ENCODE data around the gene OR6C76.
"Not testable (repeated sequence)": the region's sequence is repeated elsewhere in the genome, so short reads cannot be mapped to it uniquely, and the experiment has no call there.

Gene OR6C76

DNA sequence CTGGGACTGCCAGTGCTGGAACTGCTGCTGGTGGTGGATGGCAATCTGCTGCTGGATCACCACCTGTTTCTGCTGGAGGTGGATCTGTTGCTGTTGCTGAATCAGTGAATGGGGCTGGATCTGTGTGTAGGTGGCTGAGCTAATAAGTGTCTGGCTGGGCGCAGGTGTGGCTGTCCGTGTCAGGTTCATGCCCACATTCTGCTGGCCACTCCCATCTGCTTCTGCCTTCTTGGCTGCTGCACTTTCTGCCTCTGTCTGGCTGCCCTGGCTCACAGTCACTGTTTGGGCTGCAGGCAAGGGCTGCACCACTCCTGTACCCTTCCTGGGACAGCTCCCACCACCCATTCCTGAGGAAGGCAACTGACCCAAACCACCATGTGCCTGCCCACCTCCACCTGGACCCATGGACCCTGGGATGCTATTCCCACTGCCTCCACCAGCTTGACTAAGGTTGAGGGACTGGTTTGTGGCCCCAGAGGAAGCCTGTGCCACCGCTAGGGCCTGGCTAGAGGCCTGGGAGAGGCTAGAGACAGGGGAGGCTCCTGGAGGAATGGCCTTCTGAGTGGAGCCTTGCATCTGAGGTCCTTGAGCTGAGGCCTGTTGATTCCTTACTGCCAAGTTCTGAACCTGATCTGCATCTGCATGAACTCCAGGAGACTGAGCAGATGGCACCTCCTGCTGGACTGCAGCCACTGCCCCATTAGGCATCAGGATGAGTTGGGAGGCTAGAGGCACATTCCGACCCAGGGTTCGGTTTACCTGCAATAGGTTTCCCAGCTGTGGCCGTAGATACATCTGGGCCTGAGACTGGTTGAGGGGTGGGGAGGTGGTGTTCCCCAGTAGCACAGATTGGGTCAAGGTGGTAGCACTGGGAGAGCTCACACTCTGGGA lies 12.3 kb upstream of the OR6C76 start:
- not testable (repeated sequence) for H3K79me2 ChIP-seq (ENCODE audit: insufficient read depth, low read length); H3K4me3 ChIP-seq (ENCODE audit: low read length, poor library complexity, severe bottlenecking); H3K9ac ChIP-seq (ENCODE audit: low read depth, low read length, poor library complexity, severe bottlenecking); H3K9me3 ChIP-seq (ENCODE audit: insufficient read depth, low read depth, low read length); H3F3A ChIP-seq (ENCODE audit: low read depth); H3K9me2 ChIP-seq (replicated peaks; ENCODE audit: low read depth, low read length); H4K20me1 ChIP-seq (ENCODE audit: insufficient read depth, low read length, poor library complexity, severe bottlenecking); H3K4me2 ChIP-seq (ENCODE audit: low read depth, low read length, poor library complexity, severe bottlenecking); H3K27me3 ChIP-seq (ENCODE audit: insufficient read depth, low read length, poor library complexity, severe bottlenecking); H2AFZ ChIP-seq (ENCODE audit: low read length); H3K4me1 ChIP-seq (ENCODE audit: insufficient read depth, low read length, poor library complexity, severe bottlenecking); H3K36me3 ChIP-seq (ENCODE audit: insufficient read depth, low read length)

DNA sequence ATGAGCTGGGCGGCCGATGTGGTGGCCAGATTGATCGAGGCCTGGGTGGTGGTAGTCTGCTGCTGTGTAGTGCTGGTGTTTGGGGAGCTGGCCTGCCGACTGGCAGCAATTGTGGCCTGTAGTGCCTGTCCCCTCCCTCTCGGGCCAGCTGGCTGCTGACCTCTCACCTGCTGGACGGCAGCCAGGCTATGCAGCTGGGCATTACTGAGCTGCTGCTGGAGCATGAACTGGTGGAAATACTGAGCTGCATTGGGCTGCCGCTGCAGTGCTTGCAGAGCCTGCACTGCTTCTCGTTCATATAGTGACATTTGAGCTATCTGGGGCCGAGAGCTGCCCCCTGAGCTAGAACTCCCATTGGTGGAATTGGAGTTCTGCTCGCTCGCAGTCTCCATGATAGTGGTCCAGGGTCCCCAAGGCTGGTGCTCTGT lies 11.6 kb upstream of the OR6C76 start:
- not testable (repeated sequence) for H3K9me2 ChIP-seq (replicated peaks; ENCODE audit: low read depth, low read length); H3K36me3 ChIP-seq (ENCODE audit: insufficient read depth, low read length); H4K20me1 ChIP-seq (ENCODE audit: insufficient read depth, low read length, poor library complexity, severe bottlenecking); H3K9me3 ChIP-seq (ENCODE audit: insufficient read depth, low read depth, low read length); H3F3A ChIP-seq (ENCODE audit: low read depth); H3K9ac ChIP-seq (ENCODE audit: low read depth, low read length, poor library complexity, severe bottlenecking); H3K4me2 ChIP-seq (ENCODE audit: low read depth, low read length, poor library complexity, severe bottlenecking); H2AFZ ChIP-seq (ENCODE audit: low read length); H3K4me3 ChIP-seq (ENCODE audit: low read length, poor library complexity, severe bottlenecking); H3K79me2 ChIP-seq (ENCODE audit: insufficient read depth, low read length); H3K4me1 ChIP-seq (ENCODE audit: insufficient read depth, low read length, poor library complexity, severe bottlenecking); H3K27me3 ChIP-seq (ENCODE audit: insufficient read depth, low read length, poor library complexity, severe bottlenecking)

DNA sequence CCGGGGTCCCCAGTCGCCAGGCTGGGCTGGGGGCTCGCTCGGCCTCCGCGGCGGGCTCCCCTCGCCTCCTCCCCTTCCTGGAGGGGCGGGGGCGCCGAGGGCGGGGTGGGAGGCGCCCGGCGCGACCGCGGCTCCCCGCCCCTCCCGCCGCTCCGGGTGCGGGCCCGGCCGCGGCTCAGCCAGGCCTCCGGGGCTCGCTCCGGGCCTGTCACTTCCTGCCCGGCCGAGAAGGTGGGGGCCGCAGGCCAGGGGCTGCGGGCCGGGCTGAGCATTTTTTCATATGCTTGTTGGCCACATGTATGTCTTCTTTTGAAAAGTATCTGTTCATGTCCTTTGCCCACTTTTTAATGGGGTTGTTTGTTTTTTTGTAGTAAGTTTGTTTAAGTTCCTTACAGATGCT lies 11.2 kb upstream of the OR6C76 start:
- not testable (repeated sequence) for H3K4me3 ChIP-seq (ENCODE audit: low read length, poor library complexity, severe bottlenecking); H3K9me2 ChIP-seq (replicated peaks; ENCODE audit: low read depth, low read length); H3K9me3 ChIP-seq (ENCODE audit: insufficient read depth, low read depth, low read length); H3K27me3 ChIP-seq (ENCODE audit: insufficient read depth, low read length, poor library complexity, severe bottlenecking); H3K9ac ChIP-seq (ENCODE audit: low read depth, low read length, poor library complexity, severe bottlenecking); H3K79me2 ChIP-seq (ENCODE audit: insufficient read depth, low read length); H3F3A ChIP-seq (ENCODE audit: low read depth); H3K4me1 ChIP-seq (ENCODE audit: insufficient read depth, low read length, poor library complexity, severe bottlenecking); H3K4me2 ChIP-seq (ENCODE audit: low read depth, low read length, poor library complexity, severe bottlenecking); H3K36me3 ChIP-seq (ENCODE audit: insufficient read depth, low read length); H4K20me1 ChIP-seq (ENCODE audit: insufficient read depth, low read length, poor library complexity, severe bottlenecking); H2AFZ ChIP-seq (ENCODE audit: low read length)

DNA sequence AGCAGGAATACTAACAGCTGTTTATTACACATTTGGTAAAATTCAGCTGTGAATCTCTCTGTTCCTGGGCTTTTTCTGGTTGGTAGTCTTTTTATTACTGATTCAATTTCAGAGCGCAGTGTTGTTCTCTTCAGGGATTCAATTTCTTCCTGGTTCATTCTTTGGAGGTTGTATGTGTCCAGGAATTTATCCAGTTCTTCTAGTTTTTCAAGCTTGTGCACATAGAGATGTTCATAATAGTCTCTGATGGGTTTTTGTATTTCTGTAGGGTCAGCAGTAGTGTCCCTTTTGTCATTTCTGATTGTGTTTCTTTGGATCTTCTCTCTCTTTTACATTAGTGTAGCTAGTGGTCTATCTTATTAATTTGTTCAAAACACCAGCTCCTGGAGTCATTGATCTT lies 9.1 kb upstream of the OR6C76 start:
- Histone ChIP-seq H3K4me1 (ENCODE audit: insufficient read depth, low read length, poor library complexity, severe bottlenecking) (no peaks in the 10 kb centered on the region), H3F3A (ENCODE audit: low read depth) (no peaks in the 10 kb centered on the region), H3K4me2 (ENCODE audit: low read depth, low read length, poor library complexity, severe bottlenecking) (no peak overlapping the region)

More for the DNA sequence above, 9.1 kb upstream of the OR6C76 start:
- Histone ChIP-seq H2AFZ (ENCODE audit: low read length) (no peak overlapping the region), H3K4me3 (ENCODE audit: low read length, poor library complexity, severe bottlenecking) (no peak overlapping the region), H3K36me3 (ENCODE audit: insufficient read depth, low read length) (no peaks in the 10 kb centered on the region), H3K27me3 (ENCODE audit: insufficient read depth, low read length, poor library complexity, severe bottlenecking) (no peaks in the 10 kb centered on the region), H3K79me2 (ENCODE audit: insufficient read depth, low read length) (no peaks in the 10 kb centered on the region), H3K9me2 (replicated peaks; ENCODE audit: low read depth, low read length) (no peaks in the 10 kb centered on the region), H4K20me1 (ENCODE audit: insufficient read depth, low read length, poor library complexity, severe bottlenecking) (no peaks in the 10 kb centered on the region), H3K9ac (ENCODE audit: low read depth, low read length, poor library complexity, severe bottlenecking) (no peak overlapping the region), H3K9me3 (ENCODE audit: insufficient read depth, low read depth, low read length) (no peaks in the 10 kb centered on the region)
- no peak for TF ChIP-seq EZH2phosphoT487 (IDR thresholded peaks at IDR 0.05; ENCODE audit: borderline replicate concordance)
- TF ChIP-seq, protein P1, sequence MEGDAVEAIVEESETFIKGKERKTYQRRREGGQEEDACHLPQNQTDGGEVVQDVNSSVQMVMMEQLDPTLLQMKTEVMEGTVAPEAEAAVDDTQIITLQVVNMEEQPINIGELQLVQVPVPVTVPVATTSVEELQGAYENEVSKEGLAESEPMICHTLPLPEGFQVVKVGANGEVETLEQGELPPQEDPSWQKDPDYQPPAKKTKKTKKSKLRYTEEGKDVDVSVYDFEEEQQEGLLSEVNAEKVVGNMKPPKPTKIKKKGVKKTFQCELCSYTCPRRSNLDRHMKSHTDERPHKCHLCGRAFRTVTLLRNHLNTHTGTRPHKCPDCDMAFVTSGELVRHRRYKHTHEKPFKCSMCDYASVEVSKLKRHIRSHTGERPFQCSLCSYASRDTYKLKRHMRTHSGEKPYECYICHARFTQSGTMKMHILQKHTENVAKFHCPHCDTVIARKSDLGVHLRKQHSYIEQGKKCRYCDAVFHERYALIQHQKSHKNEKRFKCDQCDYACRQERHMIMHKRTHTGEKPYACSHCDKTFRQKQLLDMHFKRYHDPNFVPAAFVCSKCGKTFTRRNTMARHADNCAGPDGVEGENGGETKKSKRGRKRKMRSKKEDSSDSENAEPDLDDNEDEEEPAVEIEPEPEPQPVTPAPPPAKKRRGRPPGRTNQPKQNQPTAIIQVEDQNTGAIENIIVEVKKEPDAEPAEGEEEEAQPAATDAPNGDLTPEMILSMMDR (conservative IDR thresholded peaks at IDR 0.05; ENCODE audit: low read length): no peak
